Panc1 (cell line): ENCODE data around the gene MYEOV. TPM values are rescaled to one million over a fixed set of nuclear protein-coding genes. Genes with fewer than 3 reads are reported as not detected.

ENCODE experiments used
- ATAC-seq: fragments of 200-7000 bp; cut with Tn5 transposase; 2 replicates; pipeline ENCODE4 v1.9.1; 2020; ENCODE audit warnings: mild to moderate bottlenecking, moderate library complexity
- BruUV-seq: library from RNA; stranded (reverse); fragments of 400-500 nt; replicated peaks from 2 replicates; lab custom pipeline; 2021; lab: Mats Ljungman, UMichigan
- CTCF ChIA-PET: fragments of 300-600 bp; sonication (Branson Sonifier 250); formaldehyde crosslinking; loops from one replicate; lab custom pipeline; 2022; ENCODE audit warnings: antibody characterized with exemption; lab: Charles Lee
- POLR2A ChIA-PET: fragments of 300-600 bp; sonication (Branson Sonifier 250); formaldehyde crosslinking; loops from one replicate; lab custom pipeline; 2022; ENCODE audit warnings: antibody characterized with exemption; lab: Charles Lee
- DNase-seq: peaks from one replicate; pipeline ENCODE4 v3.0.0-alpha.2; 2010; ENCODE audit warnings: low read depth, low spot score
- H3K27ac ChIP-seq: 2 replicates; pipeline ENCODE4 v1.5.1; 2011; ENCODE audit warnings: mild to moderate bottlenecking, low read length, inconsistent platforms
- H3K27me3 ChIP-seq: fragments of 200-500 bp; sonication (Bioruptor generic); 2 replicates; pipeline ENCODE4 v1.6.0; 2014; ENCODE audit warnings: low read length, inconsistent platforms; ENCODE audit not compliant: control insufficient read depth, insufficient read depth
- H3K36me3 ChIP-seq: fragments of 200-500 bp; sonication (Bioruptor generic); 2 replicates; pipeline ENCODE4 v1.5.1; 2014; ENCODE audit warnings: inconsistent platforms, mild to moderate bottlenecking, low read length, moderate library complexity; ENCODE audit not compliant: control insufficient read depth, insufficient read depth
- H3K4me1 ChIP-seq: 2 replicates; pipeline ENCODE4 v1.5.1; 2011; ENCODE audit warnings: inconsistent platforms, mild to moderate bottlenecking, low read length, moderate library complexity; ENCODE audit not compliant: control insufficient read depth, insufficient read depth
- H3K4me3 ChIP-seq, 2 experiments: 2 replicates each; pipeline ENCODE4 v1.5.1; 2011 to 2012; ENCODE audit warnings: low read depth in 2 of 2, low read length in 2 of 2, mild to moderate bottlenecking in 2 of 2, inconsistent platforms in 1 of 2, moderate library complexity in 1 of 2
- H3K9me3 ChIP-seq: fragments of 200-500 bp; sonication (Bioruptor generic); 2 replicates; pipeline ENCODE4 v1.5.1; 2014; ENCODE audit warnings: low read depth, mild to moderate bottlenecking, inconsistent platforms, low read length, moderate library complexity; ENCODE audit not compliant: control insufficient read depth, insufficient read depth
- CTCF ChIP-seq: fragments of 450-650 bp; IDR thresholded peaks from 2 replicates; pipeline ENCODE4 v1.5.1; 2017; ENCODE audit warnings: mild to moderate bottlenecking
- POLR2AphosphoS5 ChIP-seq: IDR thresholded peaks from 2 replicates; pipeline ENCODE4 v1.6.1; 2012; ENCODE audit warnings: mild to moderate bottlenecking, low read depth, low read length, moderate library complexity
- SIN3A ChIP-seq: IDR thresholded peaks from 2 replicates; pipeline ENCODE4 v1.6.1; 2012; ENCODE audit warnings: low read depth, mild to moderate bottlenecking, low read length, moderate library complexity, borderline replicate concordance; ENCODE audit not compliant: insufficient read depth
- TCF7L2 ChIP-seq: IDR thresholded peaks from 2 replicates; pipeline ENCODE4 v1.6.1; 2011; ENCODE audit warnings: mild to moderate bottlenecking, low read depth, low read length, inconsistent platforms
- in situ Hi-C: cut with HindIII; loops from 2 replicates; pipeline ENCODE4 v1.10.0; 2016; ENCODE audit warnings: low sequenced_read_pairs, low pct_unique_long_range_greater_than_20kb
- intact Hi-C: fragments of 100-400 bp; cut with micrococcal nuclease; formaldehyde crosslinking; loops from one replicate; pipeline ENCODE4 v1.10.0; 2022; ENCODE audit not compliant: unreplicated experiment
- total RNA-seq: library from RNA; stranded (reverse); gene quantifications from one replicate; pipeline ENCODE4 v1.2.1, GENCODE V29; 2021; ENCODE audit not compliant: unreplicated experiment
- TF ChIP-seq, protein P1 (sequence below), 2 experiments: IDR thresholded peaks; 2 replicates each; pipeline ENCODE4 v1.6.1; 2011 to 2012; ENCODE audit warnings: low read depth in 2 of 2, control low read depth in 1 of 2, low read length in 1 of 2, mild to moderate bottlenecking in 1 of 2, moderate library complexity in 1 of 2; ENCODE audit not compliant: insufficient read depth in 1 of 2

The MYEOV gene
- total RNA-seq, 1 experiment from 2014 or later: 69.8 TPM

DNA sequence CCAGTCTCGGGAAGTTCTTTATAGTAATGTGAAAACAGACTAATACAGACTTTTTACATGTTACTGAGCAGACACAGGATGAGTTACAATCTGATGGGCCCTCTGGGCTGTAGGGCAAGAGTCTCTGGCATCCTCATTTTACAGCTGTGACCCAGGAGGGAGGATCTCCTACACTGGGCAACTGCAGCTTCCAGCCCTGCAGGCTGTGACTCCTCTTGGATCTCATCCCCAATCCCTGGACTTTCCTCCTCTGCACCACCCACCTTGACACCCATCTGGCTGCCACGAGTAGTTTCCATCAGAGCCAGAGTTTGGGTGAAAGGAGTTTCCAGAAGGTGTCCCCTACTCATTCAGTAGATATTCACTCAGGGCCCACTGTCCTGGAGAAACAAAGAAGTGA lies 48.9 kb upstream of the MYEOV start:
- TF ChIP-seq, protein P1, sequence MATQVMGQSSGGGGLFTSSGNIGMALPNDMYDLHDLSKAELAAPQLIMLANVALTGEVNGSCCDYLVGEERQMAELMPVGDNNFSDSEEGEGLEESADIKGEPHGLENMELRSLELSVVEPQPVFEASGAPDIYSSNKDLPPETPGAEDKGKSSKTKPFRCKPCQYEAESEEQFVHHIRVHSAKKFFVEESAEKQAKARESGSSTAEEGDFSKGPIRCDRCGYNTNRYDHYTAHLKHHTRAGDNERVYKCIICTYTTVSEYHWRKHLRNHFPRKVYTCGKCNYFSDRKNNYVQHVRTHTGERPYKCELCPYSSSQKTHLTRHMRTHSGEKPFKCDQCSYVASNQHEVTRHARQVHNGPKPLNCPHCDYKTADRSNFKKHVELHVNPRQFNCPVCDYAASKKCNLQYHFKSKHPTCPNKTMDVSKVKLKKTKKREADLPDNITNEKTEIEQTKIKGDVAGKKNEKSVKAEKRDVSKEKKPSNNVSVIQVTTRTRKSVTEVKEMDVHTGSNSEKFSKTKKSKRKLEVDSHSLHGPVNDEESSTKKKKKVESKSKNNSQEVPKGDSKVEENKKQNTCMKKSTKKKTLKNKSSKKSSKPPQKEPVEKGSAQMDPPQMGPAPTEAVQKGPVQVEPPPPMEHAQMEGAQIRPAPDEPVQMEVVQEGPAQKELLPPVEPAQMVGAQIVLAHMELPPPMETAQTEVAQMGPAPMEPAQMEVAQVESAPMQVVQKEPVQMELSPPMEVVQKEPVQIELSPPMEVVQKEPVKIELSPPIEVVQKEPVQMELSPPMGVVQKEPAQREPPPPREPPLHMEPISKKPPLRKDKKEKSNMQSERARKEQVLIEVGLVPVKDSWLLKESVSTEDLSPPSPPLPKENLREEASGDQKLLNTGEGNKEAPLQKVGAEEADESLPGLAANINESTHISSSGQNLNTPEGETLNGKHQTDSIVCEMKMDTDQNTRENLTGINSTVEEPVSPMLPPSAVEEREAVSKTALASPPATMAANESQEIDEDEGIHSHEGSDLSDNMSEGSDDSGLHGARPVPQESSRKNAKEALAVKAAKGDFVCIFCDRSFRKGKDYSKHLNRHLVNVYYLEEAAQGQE (IDR thresholded peaks at IDR 0.05; ENCODE audit: insufficient read depth in 1 of 2, low read depth in 2 of 2, low read length in 1 of 2): no peak
- no peak for TF ChIP-seq SIN3A
- no peak for TF ChIP-seq CTCF
- TF ChIP-seq POLR2AphosphoS5: no peak
- no peak for TF ChIP-seq TCF7L2
- DNase-seq (no peak), ATAC-seq (no peak)
- ChIA-PET POLR2A (no interaction called here), CTCF (no interaction called here)
- BruUV-seq: no TSS peak
- H3K27ac ChIP-seq: no peak overlapping the region
- H3K36me3 ChIP-seq: no peaks in the 10 kb centered on the region
- no peaks in the 10 kb centered on the region for H3K4me1 ChIP-seq
- in situ Hi-C loops: no loop called here
- no peaks in the 10 kb centered on the region for H3K9me3 ChIP-seq
- H3K4me3 ChIP-seq: no peak overlapping the region
- no peaks in the 10 kb centered on the region for H3K27me3 ChIP-seq
- intact Hi-C loops: no loop called here

GRCh38 chr11:69245491-69246345 lies 48.2 kb upstream of the MYEOV start:
- in situ Hi-C loops (no loop called here), intact Hi-C loops (no loop called here)
- no peaks in the 10 kb centered on the region for H3K27me3 ChIP-seq
- CTCF ChIA-PET: no interaction called here
- no TSS peak for BruUV-seq
- no peak overlapping the region for H3K27ac ChIP-seq
- ATAC-seq (no peak), DNase-seq (no peak)
- H3K4me1 ChIP-seq: no peaks in the 10 kb centered on the region
- H3K9me3 ChIP-seq: no peaks in the 10 kb centered on the region
- TF ChIP-seq, protein P1 (IDR thresholded peaks at IDR 0.05; ENCODE audit: insufficient read depth in 1 of 2, low read depth in 2 of 2, low read length in 1 of 2): no peak
- no peak for TF ChIP-seq SIN3A
- TF ChIP-seq CTCF: no peak
- no peak for TF ChIP-seq TCF7L2
- TF ChIP-seq POLR2AphosphoS5: no peak
- H3K4me3 ChIP-seq: no peak overlapping the region
- POLR2A ChIA-PET: no interaction called here
- H3K36me3 ChIP-seq: no peaks in the 10 kb centered on the region
